PFSK-1 (cell line): ENCODE results near the gene EFHC2.

Experiments used
- POLR2AphosphoS5 ChIP-seq: IDR thresholded peaks from 2 replicates; pipeline ENCODE4 v1.6.1; 2012; ENCODE audit warnings: low read depth, mild to moderate bottlenecking, control low read depth, low read length, moderate library complexity
- TAF1 ChIP-seq: IDR thresholded peaks from 2 replicates; pipeline ENCODE4 v1.6.1; 2012; ENCODE audit warnings: low read length, control low read depth, borderline replicate concordance; ENCODE audit not compliant: insufficient read depth

DNA sequence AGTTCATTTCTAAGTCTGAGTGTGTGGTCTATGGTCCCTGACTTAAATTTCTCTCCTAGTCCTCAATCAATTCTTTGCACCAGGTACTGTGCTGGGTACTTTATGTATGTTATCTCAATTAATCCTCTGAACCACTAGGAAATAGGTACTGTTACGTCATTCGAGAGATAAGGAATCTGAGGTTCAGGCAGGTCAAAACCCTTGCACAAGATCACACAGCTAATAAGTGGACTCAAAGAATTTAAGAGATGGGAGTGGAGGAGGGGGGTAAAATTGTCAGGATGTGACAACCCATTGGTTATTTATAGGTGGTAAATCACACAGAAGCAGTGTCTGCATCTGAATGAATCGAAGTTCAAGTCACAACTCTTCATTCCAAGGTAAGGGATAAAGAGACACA is 169.4 kb downstream of the EFHC2 start:
- TF ChIP-seq POLR2AphosphoS5: no peak
- TF ChIP-seq TAF1: no peak
